COLO668 (cell line): Measurements from ENCODE around the gene OR2V2.

Experiments
- DNase-seq: peaks from one replicate; lab custom pipeline; 2025; ENCODE audit not compliant: unreplicated experiment; lab: John Stamatoyannopoulos, UW

The OR2V2 gene

GRCh38 chr5:181142054-181142453 is 5.3 kb upstream of the OR2V2 start:
- no peak for DNase-seq

- no peak for DNase-seq
These were observed 2.3 kb upstream of the OR2V2 start for GRCh38 chr5:181145133-181145532.

DNA sequence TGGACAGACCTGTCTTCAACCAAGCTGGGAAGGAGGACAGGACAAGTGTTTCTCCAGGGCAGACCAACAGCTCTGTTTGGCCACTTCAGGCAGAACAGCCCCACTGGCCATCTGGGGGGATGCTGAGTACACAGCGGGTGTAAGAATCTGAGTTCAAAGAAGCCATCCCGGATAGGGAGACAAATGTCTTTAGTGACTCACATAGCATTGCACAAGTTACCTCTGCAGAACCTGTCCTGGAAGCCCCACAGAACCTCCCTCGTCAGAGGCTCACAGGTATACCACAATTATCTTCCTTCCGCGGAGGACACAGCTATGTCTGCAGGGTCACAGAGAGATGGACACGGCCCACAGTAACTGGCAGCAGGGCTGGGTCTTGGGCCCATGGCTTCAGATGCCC is 2.0 kb downstream of the OR2V2 start:
- no peak for DNase-seq

- no peak for DNase-seq
These were observed 2.7 kb downstream of the OR2V2 start for GRCh38 chr5:181149806-181150733.

DNA sequence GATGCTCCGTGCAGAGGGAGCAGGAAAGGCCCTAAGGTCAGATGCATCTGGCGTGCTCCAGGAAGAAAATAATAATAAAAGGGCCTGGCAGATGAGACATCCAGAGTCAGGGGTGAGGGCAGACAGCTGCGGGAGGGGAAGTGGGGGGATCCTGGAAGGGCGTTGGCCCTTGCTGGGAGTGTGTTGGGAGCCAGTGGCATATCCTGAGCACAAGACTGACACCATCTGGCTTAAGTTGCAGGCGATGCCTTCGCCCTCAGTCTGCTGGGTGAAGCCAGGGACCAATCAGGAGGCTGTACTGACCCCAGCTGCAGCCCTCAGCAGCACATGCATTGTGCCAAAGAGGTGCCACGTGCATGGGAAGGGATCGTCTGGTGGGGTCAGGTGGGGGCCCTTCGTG is 3.8 kb downstream of the OR2V2 start:
- DNase-seq: no peak

DNA sequence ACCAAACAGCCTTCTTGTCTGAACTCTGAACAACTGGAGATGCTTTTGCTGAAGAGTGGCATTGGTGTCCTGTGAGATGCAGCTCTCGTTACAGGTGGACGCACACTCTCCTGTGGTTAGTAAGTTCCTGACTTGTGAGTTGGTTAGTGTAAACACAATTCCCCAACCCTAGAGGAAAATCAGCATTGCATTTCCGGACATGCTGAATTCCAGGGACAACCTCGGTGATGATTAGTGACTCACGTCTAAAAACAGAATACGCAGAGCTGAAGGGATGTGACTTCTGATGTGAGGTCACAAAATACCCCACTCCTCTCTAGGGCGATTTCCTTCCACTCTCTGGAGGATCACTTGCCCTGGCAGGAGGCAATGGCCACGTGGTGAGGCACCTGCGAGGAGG is 5.0 kb downstream of the OR2V2 start:
- no peak for DNase-seq

DNA sequence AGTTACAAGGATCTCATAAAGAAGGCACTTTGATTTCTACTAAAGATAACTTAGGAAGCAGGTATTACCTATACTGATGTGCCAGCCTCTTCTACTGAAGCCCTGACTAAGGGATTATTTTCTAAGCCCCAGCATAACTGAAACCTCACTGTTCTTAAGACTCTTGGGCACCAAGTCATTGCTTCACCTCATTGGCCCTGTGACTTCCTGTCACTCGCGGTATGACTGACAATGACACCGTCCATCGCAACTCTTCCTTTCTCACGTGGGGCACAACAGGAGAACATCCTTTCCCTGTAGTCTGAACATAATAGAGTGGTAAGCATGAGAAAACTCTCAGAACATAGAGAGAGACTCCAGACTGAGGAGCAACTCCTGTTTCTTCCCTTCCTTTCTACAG is 6.4 kb downstream of the OR2V2 start:
- DNase-seq: no peak

- no peak for DNase-seq
These were observed 9.4 kb downstream of the OR2V2 start for GRCh38 chr5:181156758-181157157.

GRCh38 chr5:181158869-181159268 is 11.5 kb downstream of the OR2V2 start:
- DNase-seq: no peak

DNA sequence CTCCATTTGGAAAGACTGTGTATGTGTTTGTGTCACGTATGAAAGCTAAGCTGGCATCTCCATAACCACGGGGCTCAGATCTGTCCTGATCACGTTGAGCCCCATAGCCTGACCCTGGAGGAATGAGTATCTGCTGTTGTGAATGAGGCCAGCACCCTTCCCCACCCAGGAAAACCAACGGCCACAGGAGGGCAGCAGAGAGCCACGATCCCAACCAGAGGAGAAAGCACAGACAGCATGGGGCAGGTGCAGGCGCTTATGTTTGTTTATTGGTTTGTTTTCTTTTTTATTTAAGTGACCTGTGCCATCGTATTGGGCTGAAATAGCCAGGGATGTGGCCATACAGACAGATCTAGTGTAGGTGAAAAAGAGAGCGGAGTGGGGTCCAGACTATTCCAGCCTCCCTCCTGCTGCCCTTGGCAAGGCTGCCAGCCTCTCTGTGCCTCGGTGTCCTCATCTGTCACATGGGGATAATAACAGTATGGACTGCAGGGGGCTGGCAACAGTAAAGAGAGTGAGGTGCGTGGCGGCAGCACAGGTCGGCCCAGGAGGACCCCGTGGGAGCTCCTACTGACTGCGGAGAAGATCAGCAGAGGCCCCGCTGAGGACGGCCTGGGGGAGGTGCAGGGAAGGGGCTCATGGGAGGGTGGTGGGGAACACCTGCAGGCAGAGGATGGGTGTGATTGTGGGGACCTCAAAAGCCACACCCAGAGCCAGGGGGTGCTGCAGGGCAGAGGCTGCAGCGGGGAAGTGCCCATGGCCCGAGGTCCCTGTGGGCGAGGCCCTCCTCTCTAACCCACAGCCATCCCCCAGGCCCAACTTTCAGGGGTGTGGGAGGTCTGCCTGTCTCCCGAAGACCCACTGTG is 12.1 kb downstream of the OR2V2 start:
- DNase-seq: peak; percentile 80

GRCh38 chr5:181160152-181160754 is 12.9 kb downstream of the OR2V2 start:
- DNase-seq: peak; percentile 9

DNA sequence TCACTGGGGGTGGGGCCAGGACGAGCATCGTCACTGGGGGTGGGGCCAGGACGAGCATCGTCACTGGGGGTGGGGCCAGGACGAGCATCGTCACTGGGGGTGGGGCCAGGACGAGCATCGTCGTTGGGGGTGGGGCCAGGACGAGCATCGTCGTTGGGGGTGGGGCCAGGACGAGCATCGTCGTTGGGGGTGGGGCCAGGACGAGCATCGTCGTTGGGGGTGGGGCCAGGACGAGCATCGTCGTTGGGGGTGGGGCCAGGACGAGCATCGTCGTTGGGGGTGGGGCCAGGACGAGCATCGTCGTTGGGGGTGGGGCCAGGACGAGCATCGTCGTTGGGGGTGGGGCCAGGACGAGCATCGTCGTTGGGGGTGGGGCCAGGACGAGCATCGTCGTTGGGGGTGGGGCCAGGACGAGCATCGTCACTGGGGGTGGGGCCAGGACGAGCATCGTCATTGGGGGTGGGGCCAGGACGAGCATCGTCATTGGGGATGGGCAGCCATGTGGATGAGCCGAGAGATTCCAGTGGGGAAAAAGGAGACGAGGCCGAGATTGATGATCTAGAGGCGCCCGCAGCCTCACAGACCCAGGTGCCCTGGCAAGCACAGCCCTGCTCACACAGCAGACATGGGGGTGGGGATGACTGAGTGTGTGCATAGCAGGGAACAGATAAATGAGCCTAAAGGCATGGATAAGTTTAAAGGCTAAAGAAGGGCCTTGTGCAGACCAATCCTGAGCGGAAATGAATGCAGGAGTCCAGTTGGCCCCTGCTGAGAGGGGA is 13.6 kb downstream of the OR2V2 start:
- DNase-seq: peak; percentile 0

GRCh38 chr5:181161534-181162175 is 14.3 kb downstream of the OR2V2 start:
- DNase-seq: no peak

DNA sequence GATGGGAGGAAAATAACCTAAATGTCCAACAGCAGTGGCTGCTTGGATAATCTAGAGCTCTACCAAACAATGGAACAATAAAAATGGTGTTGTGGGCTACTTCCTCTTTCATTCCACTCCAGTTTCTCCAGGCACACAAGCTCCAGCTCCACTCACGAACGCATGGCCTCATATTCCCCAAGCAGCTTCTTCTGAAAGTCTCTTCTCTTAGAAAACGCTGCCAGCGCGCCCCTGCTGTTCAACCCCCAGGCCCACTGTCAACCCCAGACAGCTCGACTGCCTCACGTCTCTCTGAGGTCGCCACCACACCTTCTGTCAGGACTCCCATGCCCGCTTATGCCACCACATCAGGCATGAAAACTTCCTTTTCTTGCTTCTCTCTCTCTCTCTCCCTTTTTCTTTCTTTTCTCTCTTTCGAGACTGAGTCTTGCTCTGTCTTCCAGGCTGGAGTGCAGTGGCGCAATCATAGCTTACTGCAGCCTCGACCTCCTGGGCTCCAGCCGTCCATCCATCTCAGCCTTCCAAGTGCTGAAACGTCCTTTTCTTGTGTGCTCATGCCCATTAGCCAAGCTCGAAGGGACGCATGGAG is 16.2 kb downstream of the OR2V2 start:
- no peak for DNase-seq

DNA sequence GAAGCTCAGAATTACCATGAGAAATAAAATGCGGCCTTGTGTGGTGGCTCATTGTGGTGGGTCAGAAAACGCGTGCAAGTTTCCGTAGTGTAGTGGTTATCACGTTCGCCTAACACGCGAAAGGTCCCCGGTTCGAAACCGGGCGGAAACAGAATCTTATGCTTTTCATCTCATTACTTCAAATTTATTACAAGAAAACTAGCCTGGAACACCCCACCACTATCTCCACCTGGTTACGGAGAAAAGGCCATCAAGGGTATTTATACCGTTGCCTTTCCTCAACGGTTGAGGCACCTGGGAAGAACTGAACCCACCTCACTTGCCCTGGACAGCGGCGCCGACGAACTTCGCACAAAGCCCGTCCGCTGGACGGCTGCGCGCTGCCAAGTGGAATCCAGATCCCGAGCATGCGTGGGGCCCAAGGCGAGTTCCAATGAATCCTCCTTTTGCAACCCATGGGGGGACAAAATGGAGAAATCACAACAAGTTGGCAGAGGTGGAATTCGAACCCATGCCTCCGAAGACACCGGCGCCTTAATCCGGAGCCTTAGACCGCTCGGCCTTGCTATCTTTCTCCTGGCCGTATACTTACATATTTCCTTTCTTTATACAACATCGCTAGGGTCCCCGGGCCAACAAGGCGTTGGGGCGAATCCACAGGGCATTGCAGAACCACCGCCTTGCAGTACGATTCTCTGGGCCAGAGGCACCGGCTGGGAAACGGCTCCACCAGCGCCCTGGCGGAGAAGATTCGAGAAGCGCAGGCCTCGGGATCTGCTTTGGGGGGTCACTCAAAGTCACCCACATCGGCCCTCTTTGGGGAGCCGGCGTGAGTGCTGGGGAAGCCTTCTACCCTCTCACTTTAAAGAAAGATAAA is 16.9 kb downstream of the OR2V2 start:
- DNase-seq: no peak

- no peak for DNase-seq
These were observed 19.7 kb downstream of the OR2V2 start for GRCh38 chr5:181166812-181167733.

- DNase-seq: peak; percentile 1
These were observed 20.6 kb downstream of the OR2V2 start for GRCh38 chr5:181167814-181168488.
